Chondrocyte (in vitro differentiated cells): Measurements from ENCODE around the gene C18orf63. TPM values are rescaled to one million over a fixed set of nuclear protein-coding genes. Genes with fewer than 3 reads are reported as not detected.

ENCODE experiments used
- DNase-seq: peaks from one replicate; pipeline ENCODE4 v3.0.0; 2021; ENCODE audit warnings: mixed read lengths, low spot score
- H3K27ac Mint-ChIP-seq: one replicate; pipeline ENCODE4 v1.8.0; 2021; ENCODE audit warnings: mild to moderate bottlenecking, moderate library complexity, mixed read lengths; ENCODE audit not compliant: unreplicated experiment
- H3K27me3 Mint-ChIP-seq: 2 replicates; pipeline ENCODE4 v1.8.0; 2021; ENCODE audit warnings: low read depth, mixed read lengths
- H3K36me3 Mint-ChIP-seq: 2 replicates; pipeline ENCODE4 v1.8.0; 2021; ENCODE audit warnings: low read depth, mixed read lengths
- H3K4me1 Mint-ChIP-seq: 2 replicates; pipeline ENCODE4 v1.8.0; 2021; ENCODE audit warnings: low read depth, mild to moderate bottlenecking, mixed read lengths
- H3K4me3 Mint-ChIP-seq: one replicate; pipeline ENCODE4 v1.8.0; 2021; ENCODE audit warnings: mild to moderate bottlenecking, moderate library complexity, mixed read lengths; ENCODE audit not compliant: unreplicated experiment
- H3K9me3 Mint-ChIP-seq: 2 replicates; pipeline ENCODE4 v1.8.0; 2021; ENCODE audit warnings: low read depth, mixed read lengths
- total RNA-seq: library from RNA; stranded (reverse); gene quantifications from 3 replicates; pipeline ENCODE4 v1.2.1, GENCODE V29; 2021
- TF ChIP-seq, protein P1 (sequence below): fragments of 200-600 bp; sonication (generic); IDR thresholded peaks from 2 replicates; pipeline ENCODE4 v1.5.0; 2021; ENCODE audit warnings: antibody characterized with exemption, mild to moderate bottlenecking, moderate library complexity

C18orf63 gene
- total RNA-seq, 1 donor from 2014 or later, result not detected

DNA sequence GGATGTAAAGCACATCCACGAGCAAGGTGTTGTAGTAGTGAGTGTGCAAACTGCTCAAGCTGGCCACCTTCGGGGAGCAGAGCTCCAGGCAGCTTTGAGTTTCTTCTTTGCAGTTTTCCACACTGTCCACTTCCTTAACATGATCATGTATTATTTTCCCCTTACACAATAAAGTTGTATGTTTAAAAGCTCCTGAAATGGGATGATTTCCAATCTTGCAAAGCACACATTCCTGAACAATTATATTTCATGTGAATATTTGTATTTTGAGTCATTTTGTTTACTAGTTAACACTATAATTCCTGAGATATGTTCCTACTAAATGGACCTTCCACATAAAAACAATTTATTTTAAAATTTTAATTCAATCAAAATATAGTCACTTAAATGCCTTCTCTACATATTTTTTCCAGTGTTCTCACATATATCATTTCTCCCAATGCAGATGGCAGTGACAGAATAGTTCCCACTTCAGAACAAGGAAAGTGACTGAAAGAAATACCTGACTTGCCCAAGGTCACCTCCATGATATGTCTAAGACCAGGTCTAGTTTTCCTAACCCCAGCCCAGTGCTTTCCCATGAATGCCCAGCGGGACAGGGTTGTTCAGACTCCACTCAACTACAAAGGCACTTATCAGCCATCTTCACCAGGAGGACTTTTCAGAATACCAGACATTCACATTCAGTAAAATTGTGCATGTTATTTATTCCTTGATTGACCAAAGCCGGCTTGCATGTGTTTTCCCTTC is 29.4 kb upstream of the C18orf63 start:
- H3K27ac Mint-ChIP-seq, result no peak overlapping the region
- TF ChIP-seq, protein P1, sequence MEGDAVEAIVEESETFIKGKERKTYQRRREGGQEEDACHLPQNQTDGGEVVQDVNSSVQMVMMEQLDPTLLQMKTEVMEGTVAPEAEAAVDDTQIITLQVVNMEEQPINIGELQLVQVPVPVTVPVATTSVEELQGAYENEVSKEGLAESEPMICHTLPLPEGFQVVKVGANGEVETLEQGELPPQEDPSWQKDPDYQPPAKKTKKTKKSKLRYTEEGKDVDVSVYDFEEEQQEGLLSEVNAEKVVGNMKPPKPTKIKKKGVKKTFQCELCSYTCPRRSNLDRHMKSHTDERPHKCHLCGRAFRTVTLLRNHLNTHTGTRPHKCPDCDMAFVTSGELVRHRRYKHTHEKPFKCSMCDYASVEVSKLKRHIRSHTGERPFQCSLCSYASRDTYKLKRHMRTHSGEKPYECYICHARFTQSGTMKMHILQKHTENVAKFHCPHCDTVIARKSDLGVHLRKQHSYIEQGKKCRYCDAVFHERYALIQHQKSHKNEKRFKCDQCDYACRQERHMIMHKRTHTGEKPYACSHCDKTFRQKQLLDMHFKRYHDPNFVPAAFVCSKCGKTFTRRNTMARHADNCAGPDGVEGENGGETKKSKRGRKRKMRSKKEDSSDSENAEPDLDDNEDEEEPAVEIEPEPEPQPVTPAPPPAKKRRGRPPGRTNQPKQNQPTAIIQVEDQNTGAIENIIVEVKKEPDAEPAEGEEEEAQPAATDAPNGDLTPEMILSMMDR, result no peak
- H3K9me3 Mint-ChIP-seq, result no peaks in the 10 kb centered on the region
- H3K36me3 Mint-ChIP-seq, result no peaks in the 10 kb centered on the region
- no peak overlapping the region for H3K4me3 Mint-ChIP-seq
- no peak for DNase-seq
- H3K27me3 Mint-ChIP-seq, result no peaks in the 10 kb centered on the region
- peaks cover 14% of the 10 kb centered on the region for H3K4me1 Mint-ChIP-seq

- H3K27ac Mint-ChIP-seq, result no peak overlapping the region
- TF ChIP-seq, protein P1, result no peak
- no peak overlapping the region for H3K4me3 Mint-ChIP-seq
- H3K4me1 Mint-ChIP-seq, result peaks cover 18% of the 10 kb centered on the region
- DNase-seq, result no peak
- no peaks in the 10 kb centered on the region for H3K27me3 Mint-ChIP-seq
- no peaks in the 10 kb centered on the region for H3K36me3 Mint-ChIP-seq
- H3K9me3 Mint-ChIP-seq, result no peaks in the 10 kb centered on the region
Measured at GRCh38 chr18:74286856-74287255, 28.8 kb upstream of the C18orf63 start.

DNA sequence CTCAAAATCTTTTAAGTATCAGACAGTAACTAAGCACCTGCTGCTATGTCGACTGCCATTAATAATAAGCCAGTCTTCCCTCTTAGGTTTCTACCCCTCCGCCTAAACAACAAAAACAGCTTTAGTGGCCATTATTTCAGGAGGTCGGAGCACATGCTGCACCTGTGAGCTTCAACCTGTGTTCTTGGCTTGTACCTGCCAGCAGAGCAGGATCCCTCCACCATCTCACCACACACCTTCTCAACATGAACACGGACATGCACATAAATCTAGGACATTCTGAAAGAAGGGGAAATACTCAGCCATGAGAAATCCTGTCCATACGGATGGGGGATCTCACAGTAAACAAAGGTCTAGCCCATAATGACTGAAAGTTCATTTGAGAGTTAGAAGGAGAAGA is 27.6 kb upstream of the C18orf63 start:
- no peak overlapping the region for H3K4me3 Mint-ChIP-seq
- H3K27ac Mint-ChIP-seq, result no peak overlapping the region
- H3K27me3 Mint-ChIP-seq, result no peaks in the 10 kb centered on the region
- peaks cover 27% of the 10 kb centered on the region for H3K4me1 Mint-ChIP-seq
- no peak for DNase-seq
- no peaks in the 10 kb centered on the region for H3K9me3 Mint-ChIP-seq
- H3K36me3 Mint-ChIP-seq, result no peaks in the 10 kb centered on the region
- TF ChIP-seq, protein P1, result no peak

- Mint-ChIP-seq H3K27ac (peak overlapping the region; percentile 49), H3K4me3 (no peak overlapping the region), H3K4me1 (peaks cover 27% of the 10 kb centered on the region)
Measured at GRCh38 chr18:74288730-74289129, 26.9 kb upstream of the C18orf63 start.

DNA sequence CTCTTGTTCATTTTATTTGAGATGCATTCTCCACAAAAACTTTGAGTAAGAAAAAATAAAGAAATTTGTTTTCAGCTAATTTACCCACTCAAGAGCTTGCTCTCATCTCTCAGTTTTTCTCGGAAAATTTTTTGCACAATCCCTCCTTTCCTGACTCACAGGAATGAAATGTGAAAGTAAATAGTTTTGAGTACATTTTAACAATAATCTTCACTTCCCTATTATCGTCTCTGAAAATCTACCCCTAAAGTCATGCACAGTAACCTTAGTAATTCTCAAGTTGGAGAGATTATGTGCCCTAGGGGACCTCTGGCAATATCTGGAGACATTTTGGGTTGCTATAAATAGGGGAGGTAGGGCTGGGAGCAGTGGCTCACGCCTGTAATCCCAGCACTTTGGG is 26.5 kb upstream of the C18orf63 start:
- Mint-ChIP-seq H3K4me3 (no peak overlapping the region), H3K27me3 (no peaks in the 10 kb centered on the region), H3K9me3 (no peaks in the 10 kb centered on the region), H3K27ac (peak overlapping the region; percentile 49), H3K36me3 (no peaks in the 10 kb centered on the region), H3K4me1 (peaks cover 27% of the 10 kb centered on the region)
- TF ChIP-seq, protein P1, result no peak
- no peak for DNase-seq

More at GRCh38 chr18:74288730-74289129, 26.9 kb upstream of the C18orf63 start:
- Mint-ChIP-seq H3K36me3 (no peaks in the 10 kb centered on the region), H3K9me3 (no peaks in the 10 kb centered on the region), H3K27me3 (no peaks in the 10 kb centered on the region)
- TF ChIP-seq, protein P1, result no peak
- DNase-seq, result no peak
